ENCODE results near the gene FRMD4B. TPM values are rescaled to one million over a fixed set of nuclear protein-coding genes. Genes with fewer than 3 reads are reported as not detected.

The FRMD4B gene
- total and polyA plus RNA-seq, 4 donors = 5.6 to 73.6 (median 24.0) TPM

DNA sequence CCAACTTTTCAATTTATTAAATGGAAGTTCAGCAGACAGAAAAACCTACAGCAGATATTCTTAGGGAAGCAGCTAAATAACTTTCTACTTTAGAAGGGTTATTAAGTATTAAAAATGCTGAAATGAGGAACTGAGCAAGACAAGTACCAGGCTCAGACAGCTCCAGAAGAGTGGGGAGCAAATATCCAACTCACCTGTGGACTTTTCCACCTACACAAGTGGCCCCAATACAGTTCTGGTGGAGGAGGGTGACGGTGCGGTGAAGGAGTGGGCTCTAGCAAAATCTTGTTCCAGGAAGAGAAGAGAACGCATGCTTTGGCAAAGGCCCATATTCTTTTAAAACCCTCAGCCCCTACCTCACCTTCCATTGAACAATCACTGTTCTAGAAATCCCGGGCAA, 133.7 kb downstream of the FRMD4B start:
- WGBS, 2 donors = 91 to 94% methylated on average over 4 of the region's 4 CpGs
- no peaks in the 10 kb centered on the region for H3K27me3 ChIP-seq (ENCODE audit: control insufficient read depth in 1 of 2, insufficient read depth in 2 of 2, low read length in 1 of 2)
- DNase-seq (no peak), ATAC-seq (ENCODE audit: low FRiP score) (no peak)
- no peaks in the 10 kb centered on the region for H3K9me3 ChIP-seq (ENCODE audit: control insufficient read depth, low read length)
- intact Hi-C loops (cut with DNase I) = no loop called here
- H3K36me3 ChIP-seq (ENCODE audit: control insufficient read depth in 1 of 2, insufficient read depth in 2 of 2, low read length in 1 of 2) = peaks cover 0 to 2% of the 10 kb centered on the region in 2 donors
- no peak overlapping the region for H3K27ac ChIP-seq (ENCODE audit: low read depth in 1 of 2, low read length in 2 of 2)
- H3K4me1 ChIP-seq (ENCODE audit: control insufficient read depth in 1 of 2, insufficient read depth in 2 of 2, low read length in 2 of 2) = no peaks in the 10 kb centered on the region
- no peak overlapping the region for H3K4me3 ChIP-seq (ENCODE audit: low read length in 2 of 2)

GRCh38 chr3:69251078-69251805, 134.6 kb downstream of the FRMD4B start:
- WGBS, 2 donors = 92 to 93% methylated on average over 6 of the region's 6 CpGs
- H3K36me3 ChIP-seq (ENCODE audit: control insufficient read depth in 1 of 2, insufficient read depth in 2 of 2, low read length in 1 of 2) = peaks cover 0 to 2% of the 10 kb centered on the region in 2 donors
- H3K9me3 ChIP-seq (ENCODE audit: control insufficient read depth, low read length) = no peaks in the 10 kb centered on the region
- H3K27me3 ChIP-seq (ENCODE audit: control insufficient read depth in 1 of 2, insufficient read depth in 2 of 2, low read length in 1 of 2) = no peaks in the 10 kb centered on the region
- H3K27ac ChIP-seq (ENCODE audit: low read depth in 1 of 2, low read length in 2 of 2) = no peak overlapping the region
- H3K4me3 ChIP-seq (ENCODE audit: low read length in 2 of 2) = no peak overlapping the region
- no peaks in the 10 kb centered on the region for H3K4me1 ChIP-seq (ENCODE audit: control insufficient read depth in 1 of 2, insufficient read depth in 2 of 2, low read length in 2 of 2)
- intact Hi-C loops (cut with DNase I) = no loop called here
- DNase-seq (no peak), ATAC-seq (ENCODE audit: low FRiP score) (no peak)

DNA sequence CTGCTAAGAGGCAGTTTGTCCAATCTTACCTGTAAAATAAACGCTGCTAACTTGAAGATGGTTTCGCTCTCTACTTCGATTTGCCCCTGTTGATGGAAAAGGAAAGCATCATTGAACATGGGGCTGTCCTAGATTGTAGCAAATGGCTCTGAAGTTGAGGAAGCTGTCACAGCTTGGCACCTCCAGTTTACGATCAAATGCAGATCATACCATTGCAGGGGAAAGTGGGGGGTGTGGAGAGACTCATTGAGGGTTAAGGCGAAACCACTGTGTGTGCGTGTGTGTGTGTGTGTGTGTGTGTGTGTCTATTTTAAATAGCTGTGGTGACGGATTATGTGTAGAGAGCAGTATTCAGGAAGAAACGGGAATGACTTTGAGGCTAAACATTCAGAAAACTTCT, 135.9 kb downstream of the FRMD4B start:
- H3K4me1 ChIP-seq (ENCODE audit: control insufficient read depth in 1 of 2, insufficient read depth in 2 of 2, low read length in 2 of 2) = no peaks in the 10 kb centered on the region
- H3K27me3 ChIP-seq (ENCODE audit: control insufficient read depth in 1 of 2, insufficient read depth in 2 of 2, low read length in 1 of 2) = no peaks in the 10 kb centered on the region
- H3K27ac ChIP-seq (ENCODE audit: low read depth in 1 of 2, low read length in 2 of 2) = no peak overlapping the region
- DNase-seq (no peak), ATAC-seq (ENCODE audit: low FRiP score) (peak; percentile 60)
- no peak overlapping the region for H3K4me3 ChIP-seq (ENCODE audit: low read length in 2 of 2)
- 55 to 57% methylated on average over 8 of the region's 8 CpGs for WGBS, 2 donors
- intact Hi-C loops (cut with DNase I) = no loop called here
- peaks cover 0 to 2% of the 10 kb centered on the region in 2 donors for H3K36me3 ChIP-seq (ENCODE audit: control insufficient read depth in 1 of 2, insufficient read depth in 2 of 2, low read length in 1 of 2)
- H3K9me3 ChIP-seq (ENCODE audit: control insufficient read depth, low read length) = no peaks in the 10 kb centered on the region

DNA sequence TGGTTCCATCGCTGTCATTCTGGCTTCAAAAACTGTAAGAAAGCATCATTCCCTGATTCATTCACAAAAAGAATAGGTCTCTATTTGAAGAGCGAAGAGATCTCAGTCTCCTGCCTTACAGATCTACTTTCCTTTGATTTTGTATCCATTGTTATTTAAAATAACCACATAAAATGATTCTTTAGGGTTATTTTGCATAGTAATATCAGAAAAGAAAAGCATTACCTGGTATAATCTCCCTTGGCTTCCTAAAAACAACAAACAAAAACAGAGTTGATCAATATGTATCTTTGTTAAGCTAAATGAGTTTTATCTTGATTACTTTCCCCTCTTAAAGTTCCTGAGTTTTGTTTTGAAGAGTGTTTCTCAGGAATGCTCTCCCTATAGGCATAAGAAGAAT, 136.9 kb downstream of the FRMD4B start:
- ATAC-seq (ENCODE audit: low FRiP score) (no peak), DNase-seq (no peak)
- Histone ChIP-seq H3K27ac (ENCODE audit: low read depth in 1 of 2, low read length in 2 of 2) (no peak overlapping the region), H3K36me3 (ENCODE audit: control insufficient read depth in 1 of 2, insufficient read depth in 2 of 2, low read length in 1 of 2) (peaks cover 0 to 2% of the 10 kb centered on the region in 2 donors), H3K9me3 (ENCODE audit: control insufficient read depth, low read length) (no peaks in the 10 kb centered on the region), H3K27me3 (ENCODE audit: control insufficient read depth in 1 of 2, insufficient read depth in 2 of 2, low read length in 1 of 2) (no peaks in the 10 kb centered on the region), H3K4me1 (ENCODE audit: control insufficient read depth in 1 of 2, insufficient read depth in 2 of 2, low read length in 2 of 2) (peaks cover 0 to 2% of the 10 kb centered on the region in 2 donors), H3K4me3 (ENCODE audit: low read length in 2 of 2) (no peak overlapping the region)
- 96% methylated on average over 2 of the region's 2 CpGs for WGBS, 2 donors
- intact Hi-C loops (cut with DNase I) = no loop called here

DNA sequence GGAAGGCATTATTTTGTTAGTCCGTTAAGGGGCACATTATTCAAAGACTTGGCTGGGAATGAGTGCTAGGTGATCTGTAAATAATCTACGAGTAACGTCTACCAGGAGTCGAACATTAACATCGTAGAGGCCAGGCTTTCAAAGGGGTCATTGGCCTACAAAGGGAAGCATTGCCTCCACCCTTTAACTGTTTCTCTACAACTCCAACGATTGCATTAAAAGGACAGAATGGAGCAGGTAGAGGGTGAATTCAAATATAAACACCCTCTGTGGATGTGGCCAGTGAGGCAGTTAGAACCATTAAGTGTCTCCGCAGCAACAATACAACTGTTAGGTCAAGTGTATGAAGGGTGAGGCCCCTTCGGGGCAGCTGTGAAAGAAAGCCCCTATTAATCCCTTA, 137.5 kb downstream of the FRMD4B start:
- no peaks in the 10 kb centered on the region for H3K9me3 ChIP-seq (ENCODE audit: control insufficient read depth, low read length)
- no peak for ATAC-seq (ENCODE audit: low FRiP score)
- peaks cover 0 to 2% of the 10 kb centered on the region in 2 donors for H3K4me1 ChIP-seq (ENCODE audit: control insufficient read depth in 1 of 2, insufficient read depth in 2 of 2, low read length in 2 of 2)
- no peak overlapping the region for H3K4me3 ChIP-seq (ENCODE audit: low read length in 2 of 2)
- no peak for DNase-seq
- 62 to 68% methylated on average over 8 of the region's 8 CpGs for WGBS, 2 donors
- H3K27ac ChIP-seq (ENCODE audit: low read depth in 1 of 2, low read length in 2 of 2) = no peak overlapping the region
- peaks cover 0 to 2% of the 10 kb centered on the region in 2 donors for H3K36me3 ChIP-seq (ENCODE audit: control insufficient read depth in 1 of 2, insufficient read depth in 2 of 2, low read length in 1 of 2)
- H3K27me3 ChIP-seq (ENCODE audit: control insufficient read depth in 1 of 2, insufficient read depth in 2 of 2, low read length in 1 of 2) = no peaks in the 10 kb centered on the region
- intact Hi-C loops (cut with DNase I) = no loop called here

GRCh38 chr3:69246612-69247011, 139.3 kb downstream of the FRMD4B start:
- DNase-seq (no peak), ATAC-seq (ENCODE audit: low FRiP score) (no peak)
- H3K36me3 ChIP-seq (ENCODE audit: control insufficient read depth in 1 of 2, insufficient read depth in 2 of 2, low read length in 1 of 2) = peaks cover 0 to 2% of the 10 kb centered on the region in 2 donors
- H3K27ac ChIP-seq (ENCODE audit: low read depth in 1 of 2, low read length in 2 of 2) = no peak overlapping the region
- no peak overlapping the region for H3K4me3 ChIP-seq (ENCODE audit: low read length in 2 of 2)
- H3K4me1 ChIP-seq (ENCODE audit: control insufficient read depth in 1 of 2, insufficient read depth in 2 of 2, low read length in 2 of 2) = peaks cover 0 to 5% of the 10 kb centered on the region in 2 donors
- H3K27me3 ChIP-seq (ENCODE audit: control insufficient read depth in 1 of 2, insufficient read depth in 2 of 2, low read length in 1 of 2) = no peaks in the 10 kb centered on the region
- intact Hi-C loops (cut with DNase I) = no loop called here
- H3K9me3 ChIP-seq (ENCODE audit: control insufficient read depth, low read length) = no peaks in the 10 kb centered on the region
- whole genome bisulfite sequencing, 2 donors = 97% methylated on average over 7 of the region's 7 CpGs

DNA sequence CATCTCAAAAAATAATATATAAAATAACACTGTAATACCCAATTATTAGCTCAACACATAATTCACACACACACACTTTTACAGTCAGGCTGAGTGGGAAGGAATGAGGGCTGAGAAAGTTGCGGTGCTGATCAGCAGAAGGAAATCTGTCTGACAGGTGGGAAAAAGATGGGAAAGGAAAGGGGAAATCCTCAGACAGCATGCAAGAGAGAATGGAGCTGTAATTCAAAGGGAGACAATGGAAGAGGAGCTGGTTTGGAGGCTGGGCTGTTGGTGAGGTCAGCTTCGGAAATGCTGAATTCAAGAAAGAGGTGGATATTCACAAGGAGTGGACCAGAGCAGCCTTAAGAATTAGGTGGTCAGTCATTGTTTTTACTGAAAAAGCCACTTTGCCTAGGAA, 141.8 kb downstream of the FRMD4B start:
- Histone ChIP-seq H3K27ac (ENCODE audit: low read depth in 1 of 2, low read length in 2 of 2) (no peak overlapping the region), H3K9me3 (ENCODE audit: control insufficient read depth, low read length) (no peaks in the 10 kb centered on the region), H3K4me3 (ENCODE audit: low read length in 2 of 2) (no peak overlapping the region), H3K27me3 (ENCODE audit: control insufficient read depth in 1 of 2, insufficient read depth in 2 of 2, low read length in 1 of 2) (no peaks in the 10 kb centered on the region), H3K4me1 (ENCODE audit: control insufficient read depth in 1 of 2, insufficient read depth in 2 of 2, low read length in 2 of 2) (peaks cover 0 to 5% of the 10 kb centered on the region in 2 donors), H3K36me3 (ENCODE audit: control insufficient read depth in 1 of 2, insufficient read depth in 2 of 2, low read length in 1 of 2) (peaks cover 0 to 2% of the 10 kb centered on the region in 2 donors)
- intact Hi-C loops (cut with DNase I) = no loop called here
- ATAC-seq (ENCODE audit: low FRiP score) = no peak
- WGBS, 2 donors = 96 to 97% methylated on average over 2 of the region's 2 CpGs
- no peak for DNase-seq

DNA sequence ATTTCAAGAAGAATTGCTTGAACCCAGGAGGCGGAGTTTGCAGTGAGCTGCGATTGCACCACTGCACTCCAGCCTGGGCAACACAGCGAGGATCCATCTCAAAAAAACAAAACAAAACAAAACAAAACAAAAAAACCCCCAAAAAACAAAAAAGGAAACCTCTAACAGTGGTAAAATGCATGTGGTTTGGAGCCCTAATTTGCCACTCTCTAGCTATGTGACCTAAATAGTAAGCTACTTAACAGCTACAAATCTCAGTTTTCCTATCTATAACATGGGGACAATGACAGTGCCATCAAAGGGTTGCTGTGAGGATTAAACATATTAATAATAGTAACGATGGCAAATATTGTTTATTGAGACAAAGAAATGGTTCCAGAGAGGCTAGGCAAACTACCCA, 144.1 kb downstream of the FRMD4B start:
- Histone ChIP-seq H3K27ac (ENCODE audit: low read depth in 1 of 2, low read length in 2 of 2) (no peak overlapping the region), H3K4me3 (ENCODE audit: low read length in 2 of 2) (no peak overlapping the region), H3K9me3 (ENCODE audit: control insufficient read depth, low read length) (no peaks in the 10 kb centered on the region), H3K36me3 (ENCODE audit: control insufficient read depth in 1 of 2, insufficient read depth in 2 of 2, low read length in 1 of 2) (no peaks in the 10 kb centered on the region), H3K27me3 (ENCODE audit: control insufficient read depth in 1 of 2, insufficient read depth in 2 of 2, low read length in 1 of 2) (no peaks in the 10 kb centered on the region), H3K4me1 (ENCODE audit: control insufficient read depth in 1 of 2, insufficient read depth in 2 of 2, low read length in 2 of 2) (peaks cover 0 to 5% of the 10 kb centered on the region in 2 donors)
- DNase-seq = no peak
- WGBS, 2 donors = 95 to 97% methylated on average over 4 of the region's 4 CpGs
- intact Hi-C loops (cut with DNase I) = no loop called here
- ATAC-seq (ENCODE audit: low FRiP score) = no peak

All from aorta (tissue), 5 donors.